Erythroblast (primary cell): ENCODE results near the gene SPSB3.

Experiments
- GATA1 ChIP-seq: IDR thresholded peaks from 2 replicates; pipeline ENCODE4 v1.6.1; 2011; ENCODE audit warnings: low read depth, mild to moderate bottlenecking, control low read depth, low read length, moderate library complexity
- POLR2A ChIP-seq: IDR thresholded peaks from 2 replicates; pipeline ENCODE4 v1.6.1; 2011; ENCODE audit warnings: mild to moderate bottlenecking, low read length

GRCh38 chr16:1762879-1763520 lies 19.4 kb downstream of the SPSB3 start:
- no peak for TF ChIP-seq POLR2A
- no peak for TF ChIP-seq GATA1
